GM23338 (cell line): ENCODE measurements around the gene MATR3. TPM values are rescaled to one million over a fixed set of nuclear protein-coding genes. Genes with fewer than 3 reads are reported as not detected.

ENCODE experiments used
- ATAC-seq: fragments of 200-7000 bp; cut with Tn5 transposase; 3 replicates; pipeline ENCODE4 v1.9.1; 2020
- DNase-seq: peaks from one replicate; pipeline ENCODE4 v3.0.0-alpha.2; 2015; ENCODE audit warnings: low spot score
- H2AFZ ChIP-seq: fragments of 200-600 bp; sonication (generic); 2 replicates; pipeline ENCODE4 v1.8.0; 2016; ENCODE audit warnings: antibody characterized with exemption, mild to moderate bottlenecking, moderate library complexity
- H3F3A ChIP-seq: fragments of 200-600 bp; sonication (generic); replicated peaks from 2 replicates; pipeline ENCODE4 v1.8.0; 2017; ENCODE audit warnings: antibody characterized with exemption, mixed run types, low read depth
- H3K27ac ChIP-seq: fragments of 200-600 bp; sonication (generic); 2 replicates; pipeline ENCODE4 v1.6.1; 2016; ENCODE audit warnings: low read depth
- H3K27me3 ChIP-seq: fragments of 200-600 bp; sonication (generic); 2 replicates; pipeline ENCODE4 v1.8.0; 2016; ENCODE audit warnings: mild to moderate bottlenecking, mixed run types, moderate library complexity; ENCODE audit not compliant: insufficient read depth
- H3K36me3 ChIP-seq: fragments of 200-600 bp; sonication (generic); 2 replicates; pipeline ENCODE4 v1.8.0; 2016; ENCODE audit warnings: mild to moderate bottlenecking; ENCODE audit not compliant: insufficient read depth
- H3K4me1 ChIP-seq: fragments of 200-600 bp; sonication (generic); 2 replicates; pipeline ENCODE4 v1.8.0; 2016; ENCODE audit warnings: mild to moderate bottlenecking, moderate library complexity; ENCODE audit not compliant: insufficient read depth
- H3K4me2 ChIP-seq: fragments of 200-600 bp; sonication (generic); 2 replicates; pipeline ENCODE4 v1.7.1; 2017; ENCODE audit warnings: mixed run types
- H3K4me3 ChIP-seq: fragments of 200-600 bp; sonication (generic); 2 replicates; pipeline ENCODE4 v1.6.1; 2016; ENCODE audit warnings: mixed run types
- H3K79me2 ChIP-seq: fragments of 200-600 bp; sonication (generic); replicated peaks from 2 replicates; pipeline ENCODE4 v1.8.0; 2017; ENCODE audit warnings: mild to moderate bottlenecking; ENCODE audit not compliant: insufficient read depth
- H3K9me2 ChIP-seq: fragments of 200-600 bp; sonication (generic); 2 replicates; pipeline ENCODE4 v1.8.0; 2017; ENCODE audit not compliant: insufficient read depth
- H4K20me1 ChIP-seq: fragments of 200-600 bp; sonication (generic); replicated peaks from 2 replicates; pipeline ENCODE4 v1.8.0; 2017; ENCODE audit warnings: mild to moderate bottlenecking; ENCODE audit not compliant: insufficient read depth
- H3K27ac Mint-ChIP-seq: 2 replicates; pipeline ENCODE4 v1.8.0; 2020; ENCODE audit warnings: inconsistent platforms, mild to moderate bottlenecking, moderate library complexity, mixed read lengths
- H3K27me3 Mint-ChIP-seq: 3 replicates; pipeline ENCODE4 v1.8.0; 2022; ENCODE audit warnings: low read depth, mild to moderate bottlenecking, moderate library complexity, mixed read lengths, inconsistent platforms; ENCODE audit not compliant: insufficient read depth, poor library complexity
- H3K36me3 Mint-ChIP-seq: 3 replicates; pipeline ENCODE4 v1.8.0; 2021; ENCODE audit warnings: low read depth, mild to moderate bottlenecking, inconsistent platforms, moderate library complexity, mixed read lengths
- H3K4me1 Mint-ChIP-seq: 3 replicates; pipeline ENCODE4 v1.8.0; 2020; ENCODE audit warnings: mild to moderate bottlenecking, inconsistent platforms, mixed read lengths
- H3K4me3 Mint-ChIP-seq: 3 replicates; pipeline ENCODE4 v1.8.0; 2021; ENCODE audit warnings: moderate library complexity, mild to moderate bottlenecking, inconsistent platforms, mixed read lengths
- H3K9me3 Mint-ChIP-seq: 3 replicates; pipeline ENCODE4 v1.8.0; 2020; ENCODE audit warnings: moderate library complexity, mild to moderate bottlenecking, inconsistent platforms, mixed read lengths
- CREB1 ChIP-seq: fragments of 250-450 bp; sonication (Bioruptor Pico); IDR thresholded peaks from 2 replicates; pipeline ENCODE4 v1.5.0; 2020; ENCODE audit warnings: low read depth, mild to moderate bottlenecking, moderate library complexity
- CTCF ChIP-seq, 2 experiments: fragments of 200-600 bp in 1 of 2; sonication (generic) in 1 of 2; conservative IDR thresholded peaks; 2 replicates each; pipeline versions ENCODE4 v1.5.1 to v1.6.1; 2016 to 2017; ENCODE audit warnings: antibody characterized with exemption in 2 of 2, low read depth in 2 of 2, mild to moderate bottlenecking in 2 of 2, moderate library complexity in 1 of 2
- ETS1 ChIP-seq: IDR thresholded peaks from 2 replicates; pipeline ENCODE4 v1.6.1; 2016; ENCODE audit warnings: antibody characterized with exemption
- EZH2phosphoT487 ChIP-seq: fragments of 200-600 bp; sonication (generic); IDR thresholded peaks from one replicate; pipeline ENCODE4 v1.8.1; 2018; ENCODE audit warnings: antibody characterized with exemption; ENCODE audit not compliant: unreplicated experiment
- NANOG ChIP-seq: IDR thresholded peaks from 2 replicates; pipeline ENCODE4 v1.6.1; 2016; ENCODE audit warnings: antibody characterized with exemption, borderline replicate concordance
- REST ChIP-seq: IDR thresholded peaks from one replicate; pipeline ENCODE4 v1.6.1; 2018; ENCODE audit warnings: antibody characterized with exemption; ENCODE audit not compliant: unreplicated experiment
- ZNF114 ChIP-seq: fragments of 250-450 bp; sonication (Bioruptor Pico); IDR thresholded peaks from 2 replicates; pipeline ENCODE4 v1.5.0; 2020; ENCODE audit warnings: mild to moderate bottlenecking, moderate library complexity
- polyA plus RNA-seq: library from polyadenylated mRNA; unstranded; fragments of >200 nt; fragmentation: Nextera tagmentation; extraction: Ambion mirVana; gene quantifications from 2 replicates; pipeline ENCODE4 v1.2.1, GENCODE V29; 2016
- total RNA-seq: library from RNA; depleted of rRNA; stranded (reverse); fragments of >200 nt; shearing (Covaris generic); gene quantifications from 2 replicates; pipeline ENCODE4 v1.2.3, GENCODE V29; 2014

Gene MATR3
- total and polyA plus RNA-seq, 2 experiments from 2014 or later, result 278 to 506 TPM

GRCh38 chr5:139275536-139275935 is 18.0 kb upstream of the MATR3 start:
- peaks cover 55% of the 10 kb centered on the region for H3K36me3 ChIP-seq
- TF ChIP-seq ZNF114, result no peak
- TF ChIP-seq ETS1, result no peak
- no peak for TF ChIP-seq NANOG
- no peak for TF ChIP-seq REST
- TF ChIP-seq EZH2phosphoT487, result no peak
- TF ChIP-seq CREB1 (CRISPR knock-in tag), result no peak
- no peak for DNase-seq
- H3K27me3 ChIP-seq, result no peaks in the 10 kb centered on the region
- H3K27ac ChIP-seq, result peak overlapping the region; percentile 99
- Mint-ChIP-seq H3K9me3 (peaks cover 9% of the 10 kb centered on the region; the same call in 2 of the 3 replicates), H3K36me3 (peaks cover 66% of the 10 kb centered on the region), H3K4me1 (peaks cover 40% of the 10 kb centered on the region), H3K27me3 (peaks cover 24% of the 10 kb centered on the region), H3K4me3 (peak overlapping the region; percentile 99), H3K27ac (peak overlapping the region; percentile 93)
- H3F3A ChIP-seq, result peaks cover 63% of the 10 kb centered on the region
- H3K4me1 ChIP-seq, result peaks cover 51% of the 10 kb centered on the region
- no peak for ATAC-seq
- H4K20me1 ChIP-seq, result peaks cover 46% of the 10 kb centered on the region
- H3K79me2 ChIP-seq, result peaks cover 65% of the 10 kb centered on the region
- H3K4me3 ChIP-seq, result peak overlapping the region; percentile 100
- H3K4me2 ChIP-seq, result peak overlapping the region; percentile 100
- H3K9me2 ChIP-seq, result no peaks in the 10 kb centered on the region
- no peak overlapping the region for H2AFZ ChIP-seq

- Histone ChIP-seq H3K4me3 (peak overlapping the region; percentile 100), H3F3A (peaks cover 67% of the 10 kb centered on the region), H3K9me2 (no peaks in the 10 kb centered on the region), H3K79me2 (peaks cover 69% of the 10 kb centered on the region), H2AFZ (no peak overlapping the region), H3K36me3 (peaks cover 59% of the 10 kb centered on the region), H4K20me1 (peaks cover 49% of the 10 kb centered on the region), H3K4me1 (peaks cover 51% of the 10 kb centered on the region), H3K27ac (peak overlapping the region; percentile 99), H3K27me3 (no peaks in the 10 kb centered on the region), H3K4me2 (peak overlapping the region; percentile 100)
- peaks cover 9% of the 10 kb centered on the region; the same call in 2 of the 3 replicates for H3K9me3 Mint-ChIP-seq
- H3K27ac Mint-ChIP-seq, result peak overlapping the region; percentile 93
- H3K4me3 Mint-ChIP-seq, result peak overlapping the region; percentile 99
- H3K36me3 Mint-ChIP-seq, result peaks cover 70% of the 10 kb centered on the region
- TF ChIP-seq CTCF (conservative IDR thresholded peaks at IDR 0.05; ENCODE audit: low read depth in 2 of 2), result no peak
- DNase-seq (no peak), ATAC-seq (no peak)
- H3K4me1 Mint-ChIP-seq, result peaks cover 42% of the 10 kb centered on the region
- H3K27me3 Mint-ChIP-seq, result peaks cover 24% of the 10 kb centered on the region
Measured at GRCh38 chr5:139275956-139276355, 17.6 kb upstream of the MATR3 start.
